H9 (cell line): ENCODE measurements around the gene MRPL21. TPM values are rescaled to one million over a fixed set of nuclear protein-coding genes. Genes with fewer than 3 reads are reported as not detected.
A peak's percentile ranks its signal among the peaks of the same experiment; 100 is the strongest.

Source experiments
- DNase-seq: peaks from one replicate; pipeline ENCODE4 v3.0.0-alpha.2; 2017
- H2AFZ ChIP-seq: one replicate; pipeline ENCODE4 v1.6.1; 2013; ENCODE audit warnings: mild to moderate bottlenecking, low read length, control low read depth, moderate library complexity
- H2AK5ac ChIP-seq: 2 replicates; pipeline ENCODE4 v1.6.1; 2013; ENCODE audit warnings: low read length, control low read depth, mixed read lengths; ENCODE audit not compliant: insufficient read length
- H2BK120ac ChIP-seq: one replicate; pipeline ENCODE4 v1.6.1; 2013; ENCODE audit warnings: low read depth, mild to moderate bottlenecking, low read length, control low read depth, inconsistent platforms; ENCODE audit not compliant: poor library complexity, severe bottlenecking
- H2BK12ac ChIP-seq: 2 replicates; pipeline ENCODE4 v1.6.1; 2013; ENCODE audit warnings: low read length, control low read depth, mixed read lengths, low read depth; ENCODE audit not compliant: insufficient read length
- H2BK15ac ChIP-seq: 2 replicates; pipeline ENCODE4 v1.6.1; 2013; ENCODE audit warnings: low read depth, low read length, control low read depth
- H2BK20ac ChIP-seq: one replicate; pipeline ENCODE4 v1.6.1; 2013; ENCODE audit warnings: low read depth, mild to moderate bottlenecking, low read length, control low read depth, inconsistent platforms; ENCODE audit not compliant: poor library complexity, severe bottlenecking
- H2BK5ac ChIP-seq: 2 replicates; pipeline ENCODE4 v1.6.1; 2013; ENCODE audit warnings: low read length, control low read depth, mixed read lengths; ENCODE audit not compliant: insufficient read length
- H3K14ac ChIP-seq: 2 replicates; pipeline ENCODE4 v1.6.1; 2013; ENCODE audit warnings: low read length, control low read depth; ENCODE audit not compliant: insufficient read depth
- H3K18ac ChIP-seq: 2 replicates; pipeline ENCODE4 v1.6.1; 2013; ENCODE audit warnings: low read depth, mild to moderate bottlenecking, mixed read lengths, low read length, control low read depth; ENCODE audit not compliant: insufficient read length
- H3K23ac ChIP-seq: 2 replicates; pipeline ENCODE4 v1.6.1; 2013; ENCODE audit warnings: low read length, control low read depth, mixed read lengths, low read depth; ENCODE audit not compliant: insufficient read length
- H3K23me2 ChIP-seq: 2 replicates; pipeline ENCODE4 v1.6.1; 2013; ENCODE audit warnings: low read depth, mild to moderate bottlenecking, mixed read lengths, low read length, control low read depth; ENCODE audit not compliant: insufficient read length, poor library complexity, severe bottlenecking
- H3K27ac ChIP-seq: 2 replicates; pipeline ENCODE4 v1.5.1; 2013; ENCODE audit warnings: low read length, control low read depth, mixed read lengths, low read depth; ENCODE audit not compliant: insufficient read length
- H3K27me3 ChIP-seq: 2 replicates; pipeline ENCODE4 v1.6.1; 2013; ENCODE audit warnings: low read length, control low read depth, inconsistent platforms; ENCODE audit not compliant: insufficient read depth
- H3K4ac ChIP-seq: 2 replicates; pipeline ENCODE4 v1.6.1; 2013; ENCODE audit warnings: low read depth, mild to moderate bottlenecking, control low read depth, inconsistent platforms, low read length, moderate library complexity
- H3K4me1 ChIP-seq: 2 replicates; pipeline ENCODE4 v1.6.1; 2013; ENCODE audit warnings: low read length, control low read depth, inconsistent platforms; ENCODE audit not compliant: insufficient read depth
- H3K4me2 ChIP-seq: 2 replicates; pipeline ENCODE4 v1.6.1; 2013; ENCODE audit warnings: low read length, control low read depth, mixed read lengths; ENCODE audit not compliant: insufficient read length, insufficient read depth
- H3K56ac ChIP-seq: 2 replicates; pipeline ENCODE4 v1.6.1; 2013; ENCODE audit warnings: low read depth, mild to moderate bottlenecking, mixed read lengths, low read length, control low read depth; ENCODE audit not compliant: insufficient read length
- H3K79me1 ChIP-seq: 2 replicates; pipeline ENCODE4 v1.6.1; 2013; ENCODE audit warnings: low read depth, mild to moderate bottlenecking, moderate library complexity, low read length, control low read depth, inconsistent platforms; ENCODE audit not compliant: insufficient read depth, poor library complexity, severe bottlenecking
- H3K79me2 ChIP-seq: 2 replicates; pipeline ENCODE4 v1.6.1; 2013; ENCODE audit warnings: low read length, control low read depth, inconsistent platforms; ENCODE audit not compliant: insufficient read depth
- H3K9ac ChIP-seq: 2 replicates; pipeline ENCODE4 v1.6.1; 2013; ENCODE audit warnings: low read length, control low read depth, mixed read lengths; ENCODE audit not compliant: insufficient read length; ENCODE audit errors: extremely low read depth
- H3K9me3 ChIP-seq: one replicate; pipeline ENCODE4 v1.6.1; 2013; ENCODE audit warnings: low read depth, low read length, inconsistent platforms; ENCODE audit not compliant: control insufficient read depth
- H3T11ph ChIP-seq: one replicate; pipeline ENCODE4 v1.6.1; 2013; ENCODE audit warnings: mild to moderate bottlenecking, low read length, control low read depth, inconsistent platforms
- H4K20me1 ChIP-seq: one replicate; pipeline ENCODE4 v1.6.1; 2013; ENCODE audit not compliant: control insufficient read depth, insufficient read length, insufficient read depth
- H4K5ac ChIP-seq: 2 replicates; pipeline ENCODE4 v1.6.1; 2013; ENCODE audit warnings: low read depth, mild to moderate bottlenecking, mixed read lengths, low read length, control low read depth; ENCODE audit not compliant: insufficient read length
- H4K8ac ChIP-seq: replicated peaks from 2 replicates; pipeline ENCODE4 v1.6.1; 2013; ENCODE audit warnings: low read length, control low read depth, mixed read lengths, low read depth; ENCODE audit not compliant: insufficient read length
- H4K91ac ChIP-seq: 2 replicates; pipeline ENCODE4 v1.6.1; 2013; ENCODE audit warnings: low read depth, mild to moderate bottlenecking, moderate library complexity, mixed read lengths, low read length, control low read depth; ENCODE audit not compliant: insufficient read length
- H3K27ac Mint-ChIP-seq, 3 experiments: 2 replicates in 2 of 3; 3 replicates in 1 of 3; pipeline ENCODE4 v1.8.0; 2020 to 2021; ENCODE audit warnings: mixed read lengths in 3 of 3, mild to moderate bottlenecking in 1 of 3, moderate library complexity in 1 of 3
- H3K27me3 Mint-ChIP-seq: 2 replicates; pipeline ENCODE4 v1.8.0; 2021; ENCODE audit warnings: low read depth, mild to moderate bottlenecking, moderate library complexity, mixed read lengths
- H3K36me3 Mint-ChIP-seq, 3 experiments: 2 replicates in 2 of 3; 3 replicates in 1 of 3; pipeline ENCODE4 v1.8.0; 2020 to 2021; ENCODE audit warnings: low read depth in 3 of 3, mixed read lengths in 3 of 3; ENCODE audit not compliant: insufficient read depth in 1 of 3
- H3K4me1 Mint-ChIP-seq, 2 experiments: 2 replicates each; pipeline ENCODE4 v1.8.0; 2020; ENCODE audit warnings: mixed read lengths in 2 of 2
- H3K4me3 Mint-ChIP-seq, 2 experiments: 2 replicates in 1 of 2; 3 replicates in 1 of 2; pipeline ENCODE4 v1.8.0; 2020 to 2021; ENCODE audit warnings: mild to moderate bottlenecking in 2 of 2, mixed read lengths in 2 of 2, moderate library complexity in 1 of 2
- H3K9me3 Mint-ChIP-seq, 2 experiments: 2 replicates in 1 of 2; 3 replicates in 1 of 2; pipeline ENCODE4 v1.8.0; 2020; ENCODE audit warnings: mild to moderate bottlenecking in 2 of 2, mixed read lengths in 2 of 2, moderate library complexity in 1 of 2
- WGBS: extraction: QIAGEN DNeasy Blood & Tissue Kit; methylation state at CpG from one replicate; pipeline ENCODE4 v1.1.7; 2013; ENCODE audit warnings: missing lambda C conversion rate, low lambda C conversion rate, mixed read lengths; ENCODE audit not compliant: insufficient read length; ENCODE audit errors: extremely low coverage; 5-methylcytosine and 5-hydroxymethylcytosine counted together
- total RNA-seq: library from RNA; stranded (reverse); gene quantifications from 2 replicates; pipeline ENCODE4 v1.2.1, GENCODE V29; 2021
- TF ChIP-seq, protein P1 (sequence below): fragments of 200-600 bp; sonication (generic); conservative IDR thresholded peaks from 3 replicates; pipeline ENCODE4 v1.8.0; 2021; ENCODE audit warnings: antibody characterized with exemption, mild to moderate bottlenecking

MRPL21 gene
- total RNA-seq, 1 experiment from 2014 or later = 91.5 TPM

GRCh38 chr11:68948496-68948895 is 44.9 kb upstream of the MRPL21 start:
- no peak overlapping the region for H2BK12ac ChIP-seq
- no peak overlapping the region for H2BK20ac ChIP-seq
- Mint-ChIP-seq H3K27me3 (no peaks in the 10 kb centered on the region; the same call in 1 of the 2 replicates), H3K27ac (peak overlapping the region in 1 of 3 experiments; percentile 7; a peak in 1 of 7 replicates), H3K4me1 (peaks cover 21 to 29% of the 10 kb centered on the region in 2 experiments), H3K9me3 (no peaks in the 10 kb centered on the region), H3K4me3 (no peak overlapping the region), H3K36me3 (no peaks in the 10 kb centered on the region)
- H4K91ac ChIP-seq = no peak overlapping the region
- no peaks in the 10 kb centered on the region for H3K27me3 ChIP-seq
- H3T11ph ChIP-seq = no peak overlapping the region
- no peaks in the 10 kb centered on the region for H4K20me1 ChIP-seq
- H2AFZ ChIP-seq = no peak overlapping the region
- TF ChIP-seq, protein P1, sequence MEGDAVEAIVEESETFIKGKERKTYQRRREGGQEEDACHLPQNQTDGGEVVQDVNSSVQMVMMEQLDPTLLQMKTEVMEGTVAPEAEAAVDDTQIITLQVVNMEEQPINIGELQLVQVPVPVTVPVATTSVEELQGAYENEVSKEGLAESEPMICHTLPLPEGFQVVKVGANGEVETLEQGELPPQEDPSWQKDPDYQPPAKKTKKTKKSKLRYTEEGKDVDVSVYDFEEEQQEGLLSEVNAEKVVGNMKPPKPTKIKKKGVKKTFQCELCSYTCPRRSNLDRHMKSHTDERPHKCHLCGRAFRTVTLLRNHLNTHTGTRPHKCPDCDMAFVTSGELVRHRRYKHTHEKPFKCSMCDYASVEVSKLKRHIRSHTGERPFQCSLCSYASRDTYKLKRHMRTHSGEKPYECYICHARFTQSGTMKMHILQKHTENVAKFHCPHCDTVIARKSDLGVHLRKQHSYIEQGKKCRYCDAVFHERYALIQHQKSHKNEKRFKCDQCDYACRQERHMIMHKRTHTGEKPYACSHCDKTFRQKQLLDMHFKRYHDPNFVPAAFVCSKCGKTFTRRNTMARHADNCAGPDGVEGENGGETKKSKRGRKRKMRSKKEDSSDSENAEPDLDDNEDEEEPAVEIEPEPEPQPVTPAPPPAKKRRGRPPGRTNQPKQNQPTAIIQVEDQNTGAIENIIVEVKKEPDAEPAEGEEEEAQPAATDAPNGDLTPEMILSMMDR = no peak
- no peak overlapping the region for H3K4ac ChIP-seq
- H3K14ac ChIP-seq = no peak overlapping the region
- H3K27ac ChIP-seq = no peak overlapping the region
- H4K5ac ChIP-seq = no peak overlapping the region
- no peak overlapping the region for H4K8ac ChIP-seq
- no peaks in the 10 kb centered on the region for H3K79me1 ChIP-seq
- no peak overlapping the region for H2BK15ac ChIP-seq
- H3K18ac ChIP-seq = no peak overlapping the region
- H3K79me2 ChIP-seq = no peaks in the 10 kb centered on the region
- no peak overlapping the region for H2BK5ac ChIP-seq
- no peak overlapping the region for H2BK120ac ChIP-seq
- H3K4me1 ChIP-seq = no peaks in the 10 kb centered on the region; the same call in 1 of the 2 replicates
- no CpG with 5 or more reads among the region's 2 CpGs for WGBS
- no peaks in the 10 kb centered on the region for H3K9me3 ChIP-seq
- no peak overlapping the region for H2AK5ac ChIP-seq
- no peak overlapping the region for H3K56ac ChIP-seq
- no peak overlapping the region for H3K4me2 ChIP-seq
- DNase-seq = no peak
- H3K9ac ChIP-seq = no peak overlapping the region
- no peak overlapping the region for H3K23ac ChIP-seq
- no peaks in the 10 kb centered on the region for H3K23me2 ChIP-seq
